HEK293 (cell line): ENCODE measurements around the gene TUBA8.
"Not testable (repeated sequence)": the region's sequence is repeated elsewhere in the genome, so short reads cannot be mapped to it uniquely, and the experiment has no call there.

Experiments used
- CTCF ChIP-seq: fragments of 450-650 bp; formaldehyde crosslinking; IDR thresholded peaks from 2 replicates; pipeline ENCODE4 v1.5.1; 2016; ENCODE audit warnings: missing biosample characterization, missing genetic modification characterization
- ELK4 ChIP-seq: IDR thresholded peaks from 2 replicates; pipeline ENCODE4 v1.6.1; 2011; ENCODE audit warnings: mild to moderate bottlenecking, low read depth, low read length, borderline replicate concordance
- PRDM1 ChIP-seq: fragments of 450-650 bp; formaldehyde crosslinking; IDR thresholded peaks from 2 replicates; pipeline ENCODE4; 2016; ENCODE audit warnings: missing biosample characterization, missing genetic modification characterization
- RBAK ChIP-seq: fragments of 450-650 bp; formaldehyde crosslinking; IDR thresholded peaks from 2 replicates; pipeline ENCODE4 v1.5.1; 2016; ENCODE audit warnings: missing biosample characterization, missing genetic modification characterization
- TCF7L2 ChIP-seq: IDR thresholded peaks from 2 replicates; pipeline ENCODE4 v1.6.1; 2011; ENCODE audit warnings: low read depth, mild to moderate bottlenecking, inconsistent platforms, low read length, moderate library complexity, borderline replicate concordance
- ZEB2 ChIP-seq: fragments of 450-650 bp; formaldehyde crosslinking; IDR thresholded peaks from 2 replicates; pipeline ENCODE4 v1.5.1; 2016; ENCODE audit warnings: missing biosample characterization, missing genetic modification characterization
- ZNF114 ChIP-seq: fragments of 450-650 bp; formaldehyde crosslinking; IDR thresholded peaks from 2 replicates; pipeline ENCODE4 v1.5.0; 2017; ENCODE audit warnings: missing biosample characterization, missing genetic modification characterization
- ZNF266 ChIP-seq: fragments of 450-650 bp; formaldehyde crosslinking; IDR thresholded peaks from 2 replicates; pipeline ENCODE4 v1.5.1; 2016; ENCODE audit warnings: missing biosample characterization, missing genetic modification characterization, low read depth
- ZNF514 ChIP-seq: fragments of 450-650 bp; formaldehyde crosslinking; IDR thresholded peaks from 2 replicates; pipeline ENCODE4 v1.5.1; 2016; ENCODE audit warnings: missing biosample characterization, missing genetic modification characterization
- ZNF670 ChIP-seq: fragments of 450-650 bp; formaldehyde crosslinking; IDR thresholded peaks from 2 replicates; pipeline ENCODE4 v1.5.1; 2016; ENCODE audit warnings: missing biosample characterization, missing genetic modification characterization, low read depth
- TF ChIP-seq, protein P1 (sequence below): fragments of 450-650 bp; formaldehyde crosslinking; optimal IDR thresholded peaks from 2 replicates; pipeline ENCODE3; 2016; ENCODE audit warnings: missing biosample characterization, mild to moderate bottlenecking, missing genetic modification characterization
- TF ChIP-seq, protein P2 (sequence below): fragments of 450-650 bp; IDR thresholded peaks from 2 replicates; pipeline ENCODE4 v1.5.1; 2018; ENCODE audit warnings: missing biosample characterization, mild to moderate bottlenecking, missing genetic modification characterization
- TF ChIP-seq, protein P3 (sequence below): fragments of 450-650 bp; formaldehyde crosslinking; conservative IDR thresholded peaks from 2 replicates; pipeline ENCODE4 v1.5.1; 2016; ENCODE audit warnings: low read depth, missing biosample characterization, missing genetic modification characterization

DNA sequence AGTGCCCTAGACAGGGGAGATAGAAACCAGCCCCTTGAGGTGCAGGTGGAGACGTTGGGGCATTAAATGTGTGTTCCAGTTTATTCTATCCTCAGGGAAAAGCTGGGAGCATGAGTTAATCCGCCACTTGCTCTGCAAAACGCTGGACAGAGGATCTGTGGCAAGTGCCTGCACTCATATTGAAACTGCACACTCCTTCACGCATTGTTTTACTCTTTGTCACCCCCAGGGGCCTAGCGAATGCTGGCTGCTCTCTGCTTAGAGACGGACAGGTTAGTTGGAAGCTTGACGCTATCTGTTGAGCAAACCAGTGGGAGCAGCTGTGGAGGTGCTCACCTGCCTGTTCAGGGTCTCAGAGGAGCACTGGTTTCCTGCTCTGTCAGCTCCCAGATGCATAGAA lies 53.2 kb downstream of the TUBA8 start:
- TF ChIP-seq CTCF (tag by site-specific recombination); PRDM1; RBAK (tag by site-specific recombination); ZNF670 (tag by site-specific recombination); ZNF114 (tag by site-specific recombination); TCF7L2; ZNF266 (tag by site-specific recombination); ZNF514 (tag by site-specific recombination); ELK4; ZEB2 (tag by site-specific recombination): not testable (repeated sequence)
- TF ChIP-seq, protein P1, sequence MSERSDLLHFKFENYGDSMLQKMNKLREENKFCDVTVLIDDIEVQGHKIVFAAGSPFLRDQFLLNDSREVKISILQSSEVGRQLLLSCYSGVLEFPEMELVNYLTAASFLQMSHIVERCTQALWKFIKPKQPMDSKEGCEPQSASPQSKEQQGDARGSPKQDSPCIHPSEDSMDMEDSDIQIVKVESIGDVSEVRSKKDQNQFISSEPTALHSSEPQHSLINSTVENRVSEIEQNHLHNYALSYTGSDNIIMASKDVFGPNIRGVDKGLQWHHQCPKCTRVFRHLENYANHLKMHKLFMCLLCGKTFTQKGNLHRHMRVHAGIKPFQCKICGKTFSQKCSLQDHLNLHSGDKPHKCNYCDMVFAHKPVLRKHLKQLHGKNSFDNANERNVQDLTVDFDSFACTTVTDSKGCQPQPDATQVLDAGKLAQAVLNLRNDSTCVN, result not testable (repeated sequence)
- TF ChIP-seq, protein P2, sequence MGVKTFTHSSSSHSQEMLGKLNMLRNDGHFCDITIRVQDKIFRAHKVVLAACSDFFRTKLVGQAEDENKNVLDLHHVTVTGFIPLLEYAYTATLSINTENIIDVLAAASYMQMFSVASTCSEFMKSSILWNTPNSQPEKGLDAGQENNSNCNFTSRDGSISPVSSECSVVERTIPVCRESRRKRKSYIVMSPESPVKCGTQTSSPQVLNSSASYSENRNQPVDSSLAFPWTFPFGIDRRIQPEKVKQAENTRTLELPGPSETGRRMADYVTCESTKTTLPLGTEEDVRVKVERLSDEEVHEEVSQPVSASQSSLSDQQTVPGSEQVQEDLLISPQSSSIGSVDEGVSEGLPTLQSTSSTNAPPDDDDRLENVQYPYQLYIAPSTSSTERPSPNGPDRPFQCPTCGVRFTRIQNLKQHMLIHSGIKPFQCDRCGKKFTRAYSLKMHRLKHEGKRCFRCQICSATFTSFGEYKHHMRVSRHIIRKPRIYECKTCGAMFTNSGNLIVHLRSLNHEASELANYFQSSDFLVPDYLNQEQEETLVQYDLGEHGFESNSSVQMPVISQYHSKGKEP (tag by site-specific recombination), result not testable (repeated sequence)
- TF ChIP-seq, protein P3, sequence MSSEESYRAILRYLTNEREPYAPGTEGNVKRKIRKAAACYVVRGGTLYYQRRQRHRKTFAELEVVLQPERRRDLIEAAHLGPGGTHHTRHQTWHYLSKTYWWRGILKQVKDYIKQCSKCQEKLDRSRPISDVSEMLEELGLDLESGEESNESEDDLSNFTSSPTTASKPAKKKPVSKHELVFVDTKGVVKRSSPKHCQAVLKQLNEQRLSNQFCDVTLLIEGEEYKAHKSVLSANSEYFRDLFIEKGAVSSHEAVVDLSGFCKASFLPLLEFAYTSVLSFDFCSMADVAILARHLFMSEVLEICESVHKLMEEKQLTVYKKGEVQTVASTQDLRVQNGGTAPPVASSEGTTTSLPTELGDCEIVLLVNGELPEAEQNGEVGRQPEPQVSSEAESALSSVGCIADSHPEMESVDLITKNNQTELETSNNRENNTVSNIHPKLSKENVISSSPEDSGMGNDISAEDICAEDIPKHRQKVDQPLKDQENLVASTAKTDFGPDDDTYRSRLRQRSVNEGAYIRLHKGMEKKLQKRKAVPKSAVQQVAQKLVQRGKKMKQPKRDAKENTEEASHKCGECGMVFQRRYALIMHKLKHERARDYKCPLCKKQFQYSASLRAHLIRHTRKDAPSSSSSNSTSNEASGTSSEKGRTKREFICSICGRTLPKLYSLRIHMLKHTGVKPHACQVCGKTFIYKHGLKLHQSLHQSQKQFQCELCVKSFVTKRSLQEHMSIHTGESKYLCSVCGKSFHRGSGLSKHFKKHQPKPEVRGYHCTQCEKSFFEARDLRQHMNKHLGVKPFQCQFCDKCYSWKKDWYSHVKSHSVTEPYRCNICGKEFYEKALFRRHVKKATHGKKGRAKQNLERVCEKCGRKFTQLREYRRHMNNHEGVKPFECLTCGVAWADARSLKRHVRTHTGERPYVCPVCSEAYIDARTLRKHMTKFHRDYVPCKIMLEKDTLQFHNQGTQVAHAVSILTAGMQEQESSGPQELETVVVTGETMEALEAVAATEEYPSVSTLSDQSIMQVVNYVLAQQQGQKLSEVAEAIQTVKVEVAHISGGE (tag by site-specific recombination), result not testable (repeated sequence)
